Activated naive CD4-positive, alpha-beta T cell treated with anti-CD3 and anti-CD28 coated beads, Interleukin-2, amount 50 U/mL, for 16 hours (primary cell): Measurements from ENCODE around the gene SLC25A1.

Experiments
- DNase-seq: peaks from one replicate; pipeline ENCODE4 v3.0.0-alpha.2; 2020

Gene SLC25A1

DNA sequence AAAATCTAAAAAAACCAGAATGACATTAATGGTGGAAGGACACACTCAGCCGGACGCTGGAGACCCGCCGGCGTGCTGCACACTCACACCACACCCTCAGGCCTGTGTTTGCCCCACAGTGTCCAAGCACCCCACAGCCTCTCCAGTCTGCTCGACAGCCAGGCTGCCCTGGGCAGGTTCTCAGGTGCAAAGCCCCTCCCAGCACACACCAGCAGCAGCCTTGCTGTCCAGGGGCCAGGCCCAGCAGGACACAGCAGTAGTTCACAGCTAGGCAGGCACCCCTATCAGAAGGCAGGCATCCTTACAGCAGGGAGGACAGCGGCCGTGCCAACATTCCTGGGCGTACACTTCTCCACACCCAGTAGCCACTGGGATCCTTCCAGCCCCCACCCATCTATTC is 1.7 kb upstream of the SLC25A1 start:
- DNase-seq: no peak

DNA sequence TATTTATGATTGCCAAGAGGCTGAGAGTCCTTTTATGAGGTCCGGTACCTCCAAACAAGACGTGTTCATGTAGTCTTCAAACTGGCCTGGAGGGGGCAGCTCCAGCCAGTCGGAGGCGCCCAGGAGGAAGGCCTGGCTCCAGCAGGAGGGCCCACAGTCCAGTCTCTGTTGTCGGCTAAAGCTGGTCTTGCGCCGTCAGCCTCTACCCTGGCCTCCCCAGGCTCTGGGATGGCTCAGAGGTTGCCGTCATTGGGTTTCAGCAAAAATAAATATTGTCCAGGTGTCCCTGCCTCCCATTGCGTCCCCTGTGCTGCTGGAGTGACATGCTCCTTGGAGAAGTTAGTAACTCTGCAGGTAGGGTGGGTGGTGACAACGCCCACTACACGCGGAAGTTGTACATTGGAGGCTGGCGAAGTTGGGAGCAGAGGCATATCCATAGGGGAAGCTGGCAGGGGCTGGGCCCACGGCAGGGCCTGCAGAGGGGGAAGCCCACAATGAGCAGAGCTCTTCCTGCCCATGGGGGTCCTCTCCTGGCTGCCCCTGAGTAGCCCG is 1.0 kb upstream of the SLC25A1 start:
- DNase-seq: peak; percentile 36

DNA sequence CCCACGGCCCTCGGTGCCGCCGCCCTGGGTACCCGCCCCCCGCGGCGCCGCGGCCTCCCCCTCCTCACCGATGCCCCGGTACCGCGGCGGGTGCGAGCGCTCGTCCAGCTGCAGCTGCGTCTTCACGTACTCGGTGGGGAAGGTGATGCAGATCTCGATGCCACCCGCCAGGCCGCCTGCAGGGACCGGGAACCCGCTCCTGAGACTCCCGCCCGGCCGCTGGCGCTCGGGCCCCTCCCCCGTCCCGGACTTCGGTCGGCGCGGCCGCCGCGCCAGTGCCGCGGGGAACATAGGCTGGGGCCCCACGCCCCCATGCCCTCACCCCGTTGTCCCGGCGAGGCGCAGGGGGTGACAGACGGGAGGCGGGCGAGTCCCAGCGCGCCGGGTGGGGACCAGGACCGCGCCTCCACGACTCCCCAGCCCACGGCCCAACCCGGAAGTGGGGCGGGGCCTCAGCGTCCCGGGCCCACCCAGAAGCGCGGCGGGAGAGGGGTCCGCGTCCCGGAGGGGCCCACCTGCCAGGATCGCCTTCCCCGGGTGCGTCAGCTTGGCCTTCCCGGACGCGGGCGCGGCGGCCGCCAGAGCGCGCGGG is 375 bp downstream of the SLC25A1 start:
- peak; percentile 66 for DNase-seq

DNA sequence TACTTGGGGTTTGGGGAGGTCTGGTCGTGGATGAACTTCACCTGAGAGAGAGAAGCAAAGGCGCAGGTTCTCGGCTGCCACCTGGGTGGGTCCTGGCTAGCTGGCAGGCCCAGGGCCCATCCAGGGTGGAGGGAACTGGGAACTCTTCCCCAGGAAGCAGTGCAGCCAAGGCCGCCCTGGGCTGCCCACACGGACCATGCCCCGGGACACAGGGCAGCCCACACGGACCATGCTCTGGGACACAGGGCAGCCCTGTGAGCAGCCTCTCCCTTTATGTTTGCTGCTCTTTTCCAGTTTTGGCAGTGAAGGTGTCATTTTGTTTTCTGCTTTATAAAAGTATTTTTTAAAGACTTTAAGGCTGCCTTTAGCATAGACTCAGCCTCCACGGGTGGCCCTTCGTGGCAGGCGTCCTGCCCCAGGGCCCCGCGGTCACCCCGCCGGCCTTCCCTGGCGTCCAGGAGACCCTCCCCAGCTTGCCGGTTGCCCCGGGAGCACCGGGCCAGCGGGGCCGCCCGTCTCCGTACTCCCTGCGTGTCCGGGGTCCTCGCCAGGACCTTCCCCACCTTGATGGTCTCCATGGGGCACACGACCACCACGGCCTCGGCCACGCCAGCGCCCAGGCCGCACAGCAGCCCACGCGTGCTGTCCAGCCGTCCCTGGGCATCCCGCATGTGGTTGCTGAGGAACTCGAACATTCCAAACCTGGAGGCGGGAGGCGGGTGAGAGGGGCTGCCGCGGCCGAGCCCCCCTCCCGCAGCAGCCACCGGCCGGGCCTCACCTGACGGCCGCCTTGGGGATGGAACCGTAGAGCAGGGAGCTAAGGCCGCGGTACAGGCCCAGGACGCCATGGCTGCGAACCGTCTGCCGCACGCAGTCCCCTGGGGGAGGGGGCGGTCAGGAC is 1.1 kb downstream of the SLC25A1 start:
- no peak for DNase-seq

DNA sequence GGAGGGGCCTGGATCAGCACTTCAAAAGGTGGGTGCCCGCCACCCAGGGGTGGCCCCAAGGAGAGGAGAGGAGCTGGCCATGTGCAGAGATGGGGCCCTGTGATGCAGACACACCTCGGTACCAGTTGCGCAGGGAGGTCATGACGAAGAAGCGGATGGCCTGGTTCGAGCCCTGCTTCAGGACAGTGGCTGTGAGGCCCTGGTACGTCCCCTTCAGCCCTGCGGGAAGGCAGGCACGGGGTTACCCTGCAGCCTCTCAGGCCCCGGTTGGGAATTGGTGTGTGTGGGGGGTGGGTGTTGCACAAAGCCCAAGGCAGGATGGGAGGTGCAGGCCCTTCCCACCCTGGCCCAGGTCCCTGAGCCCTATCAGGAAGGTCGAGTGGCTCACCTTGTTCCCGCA is 1.8 kb downstream of the SLC25A1 start:
- DNase-seq: no peak

DNA sequence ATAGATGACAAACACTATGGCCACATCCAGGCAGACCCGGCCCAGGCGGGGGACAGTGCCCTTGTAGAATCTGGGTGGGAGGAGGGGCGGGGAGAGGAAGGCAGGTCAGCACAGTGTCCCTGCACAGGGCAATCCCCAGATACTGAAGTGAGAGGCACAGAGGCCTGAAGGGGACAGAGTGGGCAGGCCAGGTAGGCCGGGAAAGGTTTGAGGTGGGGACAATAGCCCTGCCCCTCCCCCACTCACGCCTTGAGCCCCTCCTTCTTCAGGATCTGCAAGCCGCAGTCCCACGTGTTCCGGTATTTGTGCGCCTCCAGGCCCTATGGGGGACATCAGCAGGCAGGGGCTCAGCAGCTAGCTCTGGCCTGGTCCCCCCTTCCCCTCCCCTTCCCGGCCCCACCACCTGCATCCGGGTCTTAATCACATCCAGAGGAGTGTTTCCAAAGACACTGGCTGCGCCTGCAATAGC is 2.3 kb downstream of the SLC25A1 start:
- no peak for DNase-seq

DNA sequence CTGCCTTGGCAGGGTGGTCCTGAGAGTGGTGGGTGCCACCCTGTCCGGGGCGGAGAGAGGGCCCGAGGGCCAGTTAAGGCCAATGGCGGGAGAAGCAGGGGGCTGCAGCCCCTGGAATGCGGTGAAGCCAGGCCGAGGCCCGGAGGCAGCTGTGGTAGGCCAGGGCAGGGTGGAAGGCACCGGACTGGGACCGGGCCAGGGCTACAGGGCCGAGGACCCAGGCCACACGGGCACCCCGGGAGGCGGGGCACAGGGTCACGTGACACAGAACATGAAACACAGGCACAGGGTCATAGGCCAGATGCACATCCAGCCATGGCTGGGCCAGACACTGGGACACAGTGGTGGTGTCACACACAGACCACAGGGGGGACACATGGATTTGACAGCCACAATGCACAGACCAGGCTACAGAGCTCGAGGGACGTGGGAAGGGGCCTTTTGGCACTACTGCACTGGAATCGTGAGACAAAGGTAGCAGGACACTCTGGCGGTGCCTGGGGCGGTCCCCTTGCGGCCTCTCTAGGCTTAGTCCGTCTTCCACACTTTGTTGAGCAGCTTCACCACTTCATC is 2.8 kb downstream of the SLC25A1 start:
- no peak for DNase-seq

DNA sequence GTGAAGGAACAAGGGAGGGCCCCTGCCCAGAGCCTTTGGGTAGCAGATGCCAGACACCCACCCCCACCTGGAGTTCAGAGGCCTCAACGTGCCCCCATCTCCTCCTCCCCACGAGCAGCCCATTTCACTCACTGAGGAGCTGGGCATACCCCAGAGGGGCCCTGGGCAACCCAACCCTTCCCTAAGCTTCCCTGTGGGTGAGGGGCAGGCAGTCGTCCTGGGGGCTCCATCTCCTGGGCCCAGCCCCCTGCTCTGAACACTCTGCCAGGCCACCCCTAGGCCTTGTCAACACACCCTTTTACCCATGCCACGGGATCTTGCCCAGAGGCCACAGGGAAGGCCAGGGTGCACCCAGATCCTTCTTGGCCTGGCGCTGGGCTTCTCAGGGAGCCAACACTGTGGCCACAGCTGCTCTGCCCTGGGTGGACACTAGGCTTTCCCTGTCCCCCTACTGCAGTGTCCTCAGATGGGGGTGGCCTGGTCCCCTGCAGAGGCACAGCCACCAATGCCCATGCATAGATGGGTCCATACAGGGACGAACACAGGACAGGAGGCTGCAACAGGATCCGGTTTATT is 3.4 kb downstream of the SLC25A1 start:
- DNase-seq: no peak

DNA sequence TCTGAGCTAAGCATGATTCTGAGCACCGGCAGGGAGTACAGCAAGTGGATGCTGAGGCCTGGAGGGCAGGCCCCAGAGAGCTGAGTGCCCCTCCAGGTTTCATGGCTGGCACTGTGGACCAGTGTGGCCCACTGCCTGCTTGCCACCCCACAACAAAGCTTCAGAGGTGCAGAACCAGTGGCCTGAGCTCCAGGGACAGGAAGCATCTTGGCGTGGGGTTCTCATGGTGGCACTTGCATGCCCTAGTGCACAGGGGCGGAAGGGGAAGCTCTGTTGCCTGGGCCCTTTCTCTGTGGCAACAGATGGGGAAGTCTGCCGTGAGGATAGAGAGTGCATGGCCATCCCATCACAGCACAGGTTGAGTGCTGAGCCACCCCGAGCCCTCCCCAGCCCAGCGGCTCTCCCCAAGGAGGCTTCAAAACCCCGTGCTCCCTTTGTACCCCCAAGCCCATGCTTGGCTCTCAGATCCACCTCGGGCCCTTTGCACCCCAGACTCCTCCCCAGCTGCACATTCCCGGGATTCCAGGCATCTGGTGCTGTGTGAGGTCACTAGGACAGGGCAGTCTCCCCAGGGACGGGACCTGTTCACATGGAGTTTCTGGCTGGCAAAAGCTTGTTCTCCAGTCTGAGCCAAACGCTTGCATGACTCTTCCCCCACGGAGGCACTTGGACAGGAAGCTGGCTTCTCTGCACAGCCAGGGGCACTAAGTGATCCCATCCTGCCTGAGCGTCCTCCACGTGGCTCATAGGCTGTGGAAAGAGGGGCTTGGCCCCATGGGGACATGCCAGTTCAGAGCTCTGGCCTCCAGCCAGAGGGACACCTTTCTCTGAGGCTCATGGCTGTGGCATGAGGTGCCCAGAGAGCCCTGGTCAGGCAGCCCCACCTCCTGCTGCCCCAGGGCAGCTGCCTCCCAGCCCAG is 4.2 kb downstream of the SLC25A1 start:
- no peak for DNase-seq

DNA sequence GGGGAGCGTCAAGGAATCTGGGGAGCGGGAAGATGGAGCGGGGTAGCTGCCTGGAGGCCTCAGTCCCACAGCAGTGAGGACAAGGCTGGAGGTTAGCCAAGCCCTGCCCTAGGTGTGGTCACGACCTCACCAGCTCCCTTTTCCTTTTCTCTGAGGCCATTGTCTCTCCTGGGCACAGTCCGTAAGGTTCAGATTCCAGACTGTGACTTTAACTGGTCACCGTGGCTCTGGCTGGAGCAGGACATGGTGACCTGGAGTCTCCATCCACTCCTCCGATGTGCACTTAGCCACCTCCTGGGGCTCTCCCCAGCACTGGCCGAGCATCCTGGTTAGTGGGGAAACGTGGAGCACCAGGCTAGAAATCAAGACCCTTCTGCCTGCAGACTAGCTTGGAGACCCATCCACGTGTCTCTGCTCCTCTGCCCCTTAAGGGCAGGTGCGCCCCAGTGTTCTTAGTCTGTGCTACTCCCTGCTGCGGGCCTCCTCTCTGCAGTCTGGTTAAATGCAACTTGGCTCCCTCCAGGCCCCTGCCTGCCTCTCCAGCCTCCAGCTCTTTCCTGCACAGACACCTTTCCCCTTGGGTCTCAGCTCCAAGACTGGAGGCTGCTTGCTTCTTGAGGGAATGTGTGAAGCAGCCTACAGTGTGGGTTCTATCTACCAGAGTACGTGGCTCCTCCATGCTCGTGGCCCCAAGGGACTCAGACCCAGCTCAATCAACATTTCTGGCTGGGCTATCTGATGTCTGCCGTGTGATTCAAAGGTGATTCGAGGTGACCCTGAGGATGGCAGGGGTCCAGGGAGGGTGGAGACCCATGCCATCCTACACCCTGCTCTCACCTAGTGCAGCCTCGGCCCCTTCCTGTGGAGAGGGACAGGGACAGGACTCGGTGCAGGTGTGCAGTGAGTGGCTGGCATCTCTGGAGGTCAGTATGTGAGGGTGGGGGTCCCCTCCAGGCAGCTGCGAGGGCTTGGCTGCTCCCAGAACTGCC is 5.2 kb downstream of the SLC25A1 start:
- DNase-seq: no peak

DNA sequence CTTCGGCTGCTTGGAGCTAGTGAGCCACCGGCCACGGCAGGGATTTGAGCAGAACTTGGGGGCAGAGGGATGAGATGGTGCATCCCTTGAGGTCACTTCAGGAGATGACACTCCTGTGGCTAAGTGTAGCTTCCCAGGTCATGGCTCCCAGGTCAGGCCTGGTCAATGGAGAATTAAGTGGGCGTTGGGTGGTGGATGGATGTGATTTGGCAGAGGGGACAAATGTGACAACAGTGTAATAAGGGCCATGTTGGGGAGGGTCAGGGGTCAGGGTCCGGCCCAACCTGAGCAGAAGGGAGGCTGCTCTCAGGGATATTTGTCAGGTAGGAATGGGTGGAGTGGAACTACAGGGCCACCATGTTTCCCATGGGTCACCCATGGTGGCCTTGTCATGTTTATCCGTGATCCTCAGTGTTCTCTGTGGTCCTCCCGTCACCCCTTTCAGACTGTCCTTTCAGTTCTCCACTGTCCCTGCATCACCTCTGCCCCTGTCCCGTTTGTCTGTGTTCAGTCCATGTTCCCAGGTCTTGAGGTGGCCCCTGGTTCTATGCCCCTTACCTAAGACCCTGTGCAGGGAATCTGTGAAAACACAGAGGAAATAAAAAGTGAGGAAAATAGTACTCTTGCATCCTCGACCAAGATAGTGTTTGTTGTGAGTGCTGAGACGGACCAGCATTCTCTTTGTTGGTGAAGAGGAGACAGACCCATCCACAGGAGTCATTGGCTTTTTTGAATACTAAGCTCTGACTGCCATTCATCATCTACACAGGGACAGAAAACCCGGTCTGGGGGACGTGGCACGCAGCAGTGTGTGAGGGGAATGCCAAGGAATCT is 6.1 kb downstream of the SLC25A1 start:
- DNase-seq: no peak

DNA sequence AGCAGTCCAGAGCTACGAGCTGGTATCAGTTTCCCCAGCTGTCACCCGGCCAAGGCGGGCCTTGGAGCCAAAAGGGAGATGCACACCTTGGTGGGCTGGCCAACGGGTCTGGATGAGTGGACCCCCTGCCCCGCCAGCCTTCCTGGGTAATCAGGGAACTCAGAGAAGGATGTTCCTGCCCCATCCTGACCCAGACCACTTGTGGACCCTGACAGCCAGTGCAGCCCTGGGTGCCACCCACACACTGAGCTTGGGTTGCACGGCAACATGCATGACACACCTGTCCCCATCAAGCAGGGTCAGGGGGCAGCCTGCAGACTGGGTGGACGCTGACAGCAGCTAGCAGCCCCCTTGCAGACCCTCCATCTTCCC is 8.6 kb downstream of the SLC25A1 start:
- no peak for DNase-seq

DNA sequence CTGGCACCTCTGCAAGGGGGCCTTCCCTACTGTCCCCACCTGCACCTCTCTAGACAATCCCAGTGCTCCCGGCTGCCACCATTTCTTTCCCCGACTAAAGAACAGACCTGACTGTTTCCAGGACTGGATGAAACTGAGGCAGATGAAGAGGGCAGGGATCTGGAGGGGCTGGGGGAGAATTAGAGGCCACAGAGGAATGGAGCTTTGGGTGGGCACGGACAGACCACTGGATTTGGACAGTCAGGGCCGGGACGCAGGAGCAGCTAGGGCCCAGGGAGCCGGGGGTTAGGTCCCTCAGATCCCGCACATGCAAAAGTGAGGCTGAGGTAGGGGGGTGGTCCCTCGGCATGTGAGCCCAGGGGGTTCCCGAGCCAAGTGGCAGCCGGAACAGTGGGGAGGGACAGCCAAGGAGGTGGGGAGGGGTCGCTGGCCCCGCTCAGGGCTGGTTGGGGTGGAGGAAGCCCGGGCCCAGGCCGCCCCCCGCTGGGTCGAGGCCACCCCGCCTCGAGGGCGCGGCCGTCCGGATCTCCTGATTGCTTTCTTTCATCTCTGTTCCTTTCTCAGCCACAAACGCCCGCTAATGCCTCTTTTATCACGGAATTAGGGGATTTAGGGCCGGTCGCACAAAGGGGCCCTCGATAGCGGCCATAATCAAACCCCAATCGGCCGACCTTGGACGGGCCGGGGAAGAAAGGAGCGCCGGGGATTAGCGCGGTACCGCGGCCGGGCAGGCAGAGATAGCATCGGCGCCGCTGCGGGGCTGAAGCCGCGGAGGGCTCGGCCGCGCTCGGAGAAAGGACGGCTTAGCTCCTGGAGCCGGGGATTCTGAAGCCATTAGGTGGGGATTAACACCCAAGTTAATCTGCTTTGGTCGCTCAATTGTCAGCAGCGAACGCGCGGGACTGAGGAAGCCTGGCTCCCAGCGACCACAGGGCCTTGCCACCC is 9.3 kb downstream of the SLC25A1 start:
- DNase-seq: no peak

DNA sequence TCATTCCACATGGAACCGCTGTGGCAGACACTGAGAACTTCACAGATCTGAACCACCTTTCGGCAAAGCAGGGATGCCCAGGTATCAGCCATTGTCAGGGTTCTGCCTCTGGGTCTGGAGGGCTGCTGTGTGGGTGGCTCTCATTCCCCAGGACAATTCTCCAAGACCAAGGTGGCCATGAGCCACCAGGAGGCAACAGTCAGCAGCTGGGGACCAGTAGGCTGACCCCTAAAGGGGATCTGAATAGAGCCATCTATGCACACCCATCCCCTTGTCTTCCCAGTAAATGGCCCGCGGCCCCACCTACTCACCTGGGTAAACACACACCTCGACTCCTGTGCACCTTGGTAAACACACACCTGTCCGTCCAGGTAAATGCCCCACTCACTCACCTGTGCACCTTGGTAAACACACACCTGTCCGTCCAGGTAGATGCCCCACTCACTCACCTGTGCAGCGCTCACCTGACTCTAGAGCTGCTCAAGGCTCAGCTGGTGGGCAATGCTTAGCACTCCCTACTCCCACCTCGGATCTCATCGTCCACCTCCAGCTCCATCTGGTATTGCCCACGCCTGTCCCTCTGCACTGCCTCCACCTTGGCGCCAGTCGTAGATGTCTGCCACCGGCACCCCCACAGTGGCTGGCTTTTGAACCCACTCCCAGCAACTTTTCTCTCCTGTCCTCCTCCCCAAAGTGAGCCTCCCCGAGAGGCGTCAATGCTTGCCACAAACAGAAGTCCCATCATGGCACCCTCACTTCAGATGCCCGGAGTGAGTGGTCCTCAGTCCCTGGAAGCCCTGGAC is 10.2 kb downstream of the SLC25A1 start:
- DNase-seq: no peak

DNA sequence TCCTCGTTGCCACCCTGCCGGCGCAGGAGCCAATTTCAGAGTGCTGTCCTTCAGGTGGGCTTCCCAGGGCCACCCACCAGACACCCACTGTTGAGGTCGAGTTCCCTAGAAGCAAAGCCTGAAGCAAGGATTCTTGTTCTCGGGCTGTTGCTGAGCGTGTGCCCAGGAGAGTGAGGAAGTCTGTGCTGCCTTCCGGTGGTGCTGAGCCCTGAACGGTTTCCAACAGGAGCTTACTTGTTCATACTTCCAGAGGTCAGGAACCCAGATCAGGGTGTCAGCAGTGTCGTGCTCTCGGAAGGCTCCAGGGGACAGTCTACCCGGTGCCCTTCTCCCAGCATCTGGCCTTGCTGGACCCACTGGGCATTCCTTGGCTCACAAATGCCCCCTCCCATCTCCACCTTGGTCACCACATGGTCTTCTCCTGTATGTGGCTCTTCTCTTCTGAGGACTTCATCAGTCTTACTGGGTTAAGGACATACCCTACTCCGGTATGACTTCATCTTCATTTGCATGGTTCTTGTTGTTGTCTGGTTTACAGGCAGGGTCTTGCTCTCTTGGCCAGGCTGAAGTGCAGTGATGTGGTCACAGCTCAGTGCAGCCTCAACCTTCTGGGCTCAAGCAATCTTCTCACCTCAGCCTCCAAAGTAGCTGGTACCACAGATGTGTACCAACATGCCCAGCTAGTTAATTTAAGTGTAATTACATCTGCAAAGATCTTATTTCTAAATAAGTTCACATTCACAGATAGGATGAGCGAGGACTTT is 11.2 kb downstream of the SLC25A1 start:
- DNase-seq: no peak

DNA sequence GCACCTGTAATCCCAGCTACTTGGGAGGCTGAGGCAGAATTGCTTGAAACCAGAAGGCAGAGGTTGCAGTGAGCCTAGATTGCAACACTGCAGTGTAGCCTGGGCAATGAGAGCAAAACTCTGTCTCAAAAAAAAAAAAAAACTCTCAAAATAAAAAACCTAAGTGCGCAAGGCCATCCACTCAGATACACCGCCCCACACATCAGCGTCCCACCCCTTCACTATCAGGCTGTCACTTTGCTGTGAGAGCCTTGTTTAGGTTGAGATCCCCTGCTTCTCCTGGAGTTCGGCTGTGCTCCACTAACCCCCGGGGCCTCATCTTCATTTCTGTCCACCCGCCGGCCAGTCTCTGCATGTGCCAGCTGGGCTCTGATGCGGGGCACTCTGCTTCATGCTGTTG is 12.1 kb downstream of the SLC25A1 start:
- no peak for DNase-seq

DNA sequence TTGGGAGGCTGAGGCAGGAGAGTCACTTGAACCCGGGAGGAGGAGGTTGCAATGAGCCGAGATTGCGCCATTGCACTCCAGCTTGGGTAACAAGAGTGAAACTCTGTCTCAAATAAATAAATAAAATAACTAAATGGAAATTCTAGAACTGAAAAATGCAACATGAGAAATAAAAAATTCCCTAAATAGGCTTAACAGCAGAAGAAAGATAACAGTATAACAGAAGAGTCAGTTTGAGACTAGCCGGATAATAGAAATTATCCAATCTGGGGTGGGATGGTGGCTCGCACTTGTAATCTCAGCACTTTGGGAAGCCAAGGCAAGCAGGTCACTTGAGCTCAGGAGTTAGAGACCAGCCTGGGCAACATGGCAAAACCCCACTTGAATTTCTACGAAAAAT is 14.1 kb downstream of the SLC25A1 start:
- no peak for DNase-seq
